HEK293 (cell line): ENCODE data around the gene METTL16.

Experiments used
- GLIS1 ChIP-seq: fragments of 450-650 bp; formaldehyde crosslinking; IDR thresholded peaks from 2 replicates; pipeline ENCODE4 v1.5.1; 2016; ENCODE audit warnings: missing biosample characterization, missing genetic modification characterization
- HOXA7 ChIP-seq: sonication (generic); formaldehyde crosslinking; IDR thresholded peaks from 2 replicates; pipeline ENCODE4 v1.8.1; 2022; ENCODE audit warnings: missing genetic modification reagents, borderline replicate concordance
- MEIS1 ChIP-seq: sonication (generic); formaldehyde crosslinking; IDR thresholded peaks from 2 replicates; pipeline ENCODE4 v1.8.1; 2022; ENCODE audit warnings: missing genetic modification reagents, mild to moderate bottlenecking, borderline replicate concordance
- PRDM1 ChIP-seq: fragments of 450-650 bp; formaldehyde crosslinking; IDR thresholded peaks from 2 replicates; pipeline ENCODE4; 2016; ENCODE audit warnings: missing biosample characterization, missing genetic modification characterization
- TCF7L2 ChIP-seq: IDR thresholded peaks from 2 replicates; pipeline ENCODE4 v1.6.1; 2011; ENCODE audit warnings: low read depth, mild to moderate bottlenecking, inconsistent platforms, low read length, moderate library complexity, borderline replicate concordance
- YY2 ChIP-seq: fragments of 450-650 bp; formaldehyde crosslinking; IDR thresholded peaks from 2 replicates; pipeline ENCODE4 v1.5.1; 2016; ENCODE audit warnings: missing biosample characterization, missing genetic modification characterization
- ZFHX2 ChIP-seq: fragments of 450-650 bp; formaldehyde crosslinking; conservative IDR thresholded peaks from 2 replicates; pipeline ENCODE4 v1.5.1; 2016; ENCODE audit warnings: missing biosample characterization, missing genetic modification characterization
- ZFP41 ChIP-seq: fragments of 450-650 bp; formaldehyde crosslinking; IDR thresholded peaks from 2 replicates; pipeline ENCODE4 v1.5.1; 2016; ENCODE audit warnings: missing biosample characterization, missing genetic modification characterization, borderline replicate concordance
- ZNF121 ChIP-seq: fragments of 450-650 bp; formaldehyde crosslinking; IDR thresholded peaks from 2 replicates; pipeline ENCODE4 v1.5.1; 2016; ENCODE audit warnings: missing biosample characterization, missing genetic modification characterization
- ZNF169 ChIP-seq: fragments of 450-650 bp; formaldehyde crosslinking; IDR thresholded peaks from 2 replicates; pipeline ENCODE4 v1.5.1; 2016; ENCODE audit warnings: missing biosample characterization, missing genetic modification characterization
- ZNF174 ChIP-seq: fragments of 450-650 bp; formaldehyde crosslinking; IDR thresholded peaks from 2 replicates; pipeline ENCODE4 v1.5.0; 2017; ENCODE audit warnings: missing biosample characterization, mild to moderate bottlenecking, missing genetic modification characterization
- ZNF19 ChIP-seq: fragments of 450-650 bp; formaldehyde crosslinking; IDR thresholded peaks from 2 replicates; pipeline ENCODE4; 2016; ENCODE audit warnings: missing biosample characterization, missing genetic modification characterization, low read depth
- ZNF214 ChIP-seq: fragments of 450-650 bp; formaldehyde crosslinking; IDR thresholded peaks from 2 replicates; pipeline ENCODE4 v1.5.1; 2017; ENCODE audit warnings: missing biosample characterization, mild to moderate bottlenecking, missing genetic modification characterization, borderline replicate concordance
- ZNF221 ChIP-seq: fragments of 450-650 bp; formaldehyde crosslinking; IDR thresholded peaks from 2 replicates; pipeline ENCODE4 v1.5.1; 2017; ENCODE audit warnings: missing biosample characterization, missing genetic modification characterization, borderline replicate concordance
- ZNF23 ChIP-seq: fragments of 450-650 bp; formaldehyde crosslinking; IDR thresholded peaks from 2 replicates; pipeline ENCODE4 v1.5.1; 2016; ENCODE audit warnings: missing biosample characterization, missing genetic modification characterization, borderline replicate concordance
- ZNF24 ChIP-seq: fragments of 450-650 bp; formaldehyde crosslinking; IDR thresholded peaks from 2 replicates; pipeline ENCODE4 v1.5.1; 2016; ENCODE audit warnings: missing biosample characterization, missing genetic modification characterization
- ZNF324 ChIP-seq: fragments of 450-650 bp; formaldehyde crosslinking; IDR thresholded peaks from 2 replicates; pipeline ENCODE4 v1.5.1; 2016; ENCODE audit warnings: missing biosample characterization, missing genetic modification characterization
- ZNF473 ChIP-seq: fragments of 450-650 bp; formaldehyde crosslinking; IDR thresholded peaks from 2 replicates; pipeline ENCODE4 v1.5.1; 2017; ENCODE audit warnings: missing biosample characterization, missing genetic modification characterization
- ZNF514 ChIP-seq: fragments of 450-650 bp; formaldehyde crosslinking; IDR thresholded peaks from 2 replicates; pipeline ENCODE4 v1.5.1; 2016; ENCODE audit warnings: missing biosample characterization, missing genetic modification characterization
- ZNF530 ChIP-seq: fragments of 450-650 bp; formaldehyde crosslinking; IDR thresholded peaks from 2 replicates; pipeline ENCODE4 v1.5.1; 2016; ENCODE audit warnings: low read depth, missing biosample characterization, missing genetic modification characterization
- ZNF658 ChIP-seq: fragments of 450-650 bp; formaldehyde crosslinking; IDR thresholded peaks from 2 replicates; pipeline ENCODE4; 2016; ENCODE audit warnings: missing biosample characterization, missing genetic modification characterization
- ZNF660 ChIP-seq: fragments of 450-650 bp; IDR thresholded peaks from 2 replicates; pipeline ENCODE4 v1.5.1; 2018; ENCODE audit warnings: missing biosample characterization, mild to moderate bottlenecking, missing genetic modification characterization
- ZNF76 ChIP-seq: fragments of 450-650 bp; formaldehyde crosslinking; IDR thresholded peaks from 2 replicates; pipeline ENCODE4; 2016; ENCODE audit warnings: low read depth, missing biosample characterization, missing genetic modification characterization, borderline replicate concordance
- ZNF830 ChIP-seq: fragments of 450-650 bp; IDR thresholded peaks from 2 replicates; pipeline ENCODE4 v1.5.0; 2018; ENCODE audit warnings: missing biosample characterization, missing genetic modification characterization, low read depth, mild to moderate bottlenecking, moderate library complexity
- TF ChIP-seq, protein P1 (sequence below): fragments of 450-650 bp; formaldehyde crosslinking; IDR thresholded peaks from 2 replicates; pipeline ENCODE4 v1.5.1; 2016; ENCODE audit warnings: missing biosample characterization, missing genetic modification characterization, low read depth
- TF ChIP-seq, protein P2 (sequence below): fragments of 450-650 bp; formaldehyde crosslinking; IDR thresholded peaks from 2 replicates; pipeline ENCODE4 v1.5.1; 2017; ENCODE audit warnings: missing biosample characterization, missing genetic modification characterization
- TF ChIP-seq, protein P3 (sequence below): fragments of 450-650 bp; formaldehyde crosslinking; IDR thresholded peaks from 2 replicates; pipeline ENCODE4 v1.5.1; 2016; ENCODE audit warnings: missing biosample characterization, missing genetic modification characterization
- TF ChIP-seq, protein P4 (sequence below): fragments of 450-650 bp; IDR thresholded peaks from 2 replicates; pipeline ENCODE4 v1.5.1; 2018; ENCODE audit warnings: missing biosample characterization, mild to moderate bottlenecking, missing genetic modification characterization
- TF ChIP-seq, protein P5 (sequence below): IDR thresholded peaks from 2 replicates; pipeline ENCODE4 v1.6.1; 2011; ENCODE audit warnings: mild to moderate bottlenecking, low read depth, low read length, borderline replicate concordance
- TF ChIP-seq, protein P6 (sequence below): fragments of 450-650 bp; formaldehyde crosslinking; IDR thresholded peaks from 2 replicates; pipeline ENCODE4 v1.5.1; 2016; ENCODE audit warnings: missing biosample characterization, missing genetic modification characterization

METTL16 gene

DNA sequence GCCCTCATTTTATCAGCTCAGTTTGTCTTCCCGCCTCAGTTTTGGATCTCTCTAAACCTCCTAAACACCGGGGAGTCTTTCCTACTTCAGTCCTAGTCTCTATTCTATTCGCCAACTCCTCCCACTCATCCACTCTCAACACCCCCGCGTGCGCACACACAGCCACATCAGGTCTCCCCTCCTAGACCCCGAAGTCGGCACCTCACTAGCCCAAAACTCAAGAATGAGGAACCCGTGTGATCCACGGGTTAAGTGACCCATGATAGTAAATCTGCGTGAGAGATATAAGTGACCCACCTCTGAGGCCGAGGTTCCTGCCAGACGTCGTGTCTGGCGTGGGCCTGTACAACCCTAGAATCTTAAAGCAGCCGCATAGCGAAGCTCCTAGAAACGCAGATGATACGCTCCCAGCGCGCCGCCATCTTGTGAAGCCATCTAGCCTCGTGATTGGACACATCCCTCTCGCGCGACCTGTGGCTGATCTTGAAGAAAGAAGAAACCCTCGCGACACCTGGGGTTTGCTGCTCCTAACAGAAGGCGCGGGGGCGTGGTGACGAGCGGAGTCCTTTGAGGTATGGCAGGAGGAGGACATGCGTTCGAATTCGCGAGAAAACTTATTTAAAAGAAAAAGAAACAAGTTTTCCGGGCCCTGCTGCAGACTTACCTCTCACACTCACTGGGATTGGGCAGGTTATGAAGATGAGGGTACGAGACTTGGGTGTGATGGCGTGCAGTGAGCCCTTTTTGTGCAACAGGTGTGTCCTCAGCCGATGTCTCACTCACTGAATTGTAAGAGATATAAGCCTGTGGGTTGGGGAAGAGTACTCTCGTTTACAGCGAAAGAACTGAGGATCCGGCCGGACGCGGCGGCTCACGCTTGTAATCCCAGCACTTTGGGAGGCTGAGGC lies at the start of gene METTL16 (continued):
- TF ChIP-seq, protein P1, sequence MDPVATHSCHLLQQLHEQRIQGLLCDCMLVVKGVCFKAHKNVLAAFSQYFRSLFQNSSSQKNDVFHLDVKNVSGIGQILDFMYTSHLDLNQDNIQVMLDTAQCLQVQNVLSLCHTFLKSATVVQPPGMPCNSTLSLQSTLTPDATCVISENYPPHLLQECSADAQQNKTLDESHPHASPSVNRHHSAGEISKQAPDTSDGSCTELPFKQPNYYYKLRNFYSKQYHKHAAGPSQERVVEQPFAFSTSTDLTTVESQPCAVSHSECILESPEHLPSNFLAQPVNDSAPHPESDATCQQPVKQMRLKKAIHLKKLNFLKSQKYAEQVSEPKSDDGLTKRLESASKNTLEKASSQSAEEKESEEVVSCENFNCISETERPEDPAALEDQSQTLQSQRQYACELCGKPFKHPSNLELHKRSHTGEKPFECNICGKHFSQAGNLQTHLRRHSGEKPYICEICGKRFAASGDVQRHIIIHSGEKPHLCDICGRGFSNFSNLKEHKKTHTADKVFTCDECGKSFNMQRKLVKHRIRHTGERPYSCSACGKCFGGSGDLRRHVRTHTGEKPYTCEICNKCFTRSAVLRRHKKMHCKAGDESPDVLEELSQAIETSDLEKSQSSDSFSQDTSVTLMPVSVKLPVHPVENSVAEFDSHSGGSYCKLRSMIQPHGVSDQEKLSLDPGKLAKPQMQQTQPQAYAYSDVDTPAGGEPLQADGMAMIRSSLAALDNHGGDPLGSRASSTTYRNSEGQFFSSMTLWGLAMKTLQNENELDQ, result no peak
- TF ChIP-seq ZFP41 (tag by site-specific recombination) (no peak), ZNF121 (tag by site-specific recombination) (no peak), ZNF473 (tag by site-specific recombination) (no peak), ZNF530 (tag by site-specific recombination) (no peak), PRDM1 (tag by site-specific recombination) (no peak; the same call in 1 of the 2 replicates), ZNF24 (tag by site-specific recombination) (no peak; the same call in 1 of the 2 replicates), YY2 (tag by site-specific recombination) (peak; percentile 87), ZFHX2 (tag by site-specific recombination) (peak; percentile 96), ZNF658 (tag by site-specific recombination) (no peak), TCF7L2 (no peak; the same call in 1 of the 2 replicates), ZNF221 (no peak), HOXA7 (CRISPR knock-in tag) (no peak), ZNF660 (peak; percentile 86), ZNF514 (tag by site-specific recombination) (no peak), ZNF169 (tag by site-specific recombination) (no peak), MEIS1 (no peak), ZNF23 (no peak), ZNF76 (peak; percentile 71; the same call in 1 of the 2 replicates), ZNF19 (tag by site-specific recombination) (no peak), GLIS1 (tag by site-specific recombination) (no peak), ZNF174 (tag by site-specific recombination) (no peak), ZNF830 (tag by site-specific recombination) (no peak), ZNF214 (no peak), ZNF324 (tag by site-specific recombination) (0 out of 2 replicates have a peak, but pooled peaks have one; percentile 48)
- TF ChIP-seq, protein P2, sequence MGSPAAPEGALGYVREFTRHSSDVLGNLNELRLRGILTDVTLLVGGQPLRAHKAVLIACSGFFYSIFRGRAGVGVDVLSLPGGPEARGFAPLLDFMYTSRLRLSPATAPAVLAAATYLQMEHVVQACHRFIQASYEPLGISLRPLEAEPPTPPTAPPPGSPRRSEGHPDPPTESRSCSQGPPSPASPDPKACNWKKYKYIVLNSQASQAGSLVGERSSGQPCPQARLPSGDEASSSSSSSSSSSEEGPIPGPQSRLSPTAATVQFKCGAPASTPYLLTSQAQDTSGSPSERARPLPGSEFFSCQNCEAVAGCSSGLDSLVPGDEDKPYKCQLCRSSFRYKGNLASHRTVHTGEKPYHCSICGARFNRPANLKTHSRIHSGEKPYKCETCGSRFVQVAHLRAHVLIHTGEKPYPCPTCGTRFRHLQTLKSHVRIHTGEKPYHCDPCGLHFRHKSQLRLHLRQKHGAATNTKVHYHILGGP (tag by site-specific recombination), result no peak
- TF ChIP-seq, protein P3, sequence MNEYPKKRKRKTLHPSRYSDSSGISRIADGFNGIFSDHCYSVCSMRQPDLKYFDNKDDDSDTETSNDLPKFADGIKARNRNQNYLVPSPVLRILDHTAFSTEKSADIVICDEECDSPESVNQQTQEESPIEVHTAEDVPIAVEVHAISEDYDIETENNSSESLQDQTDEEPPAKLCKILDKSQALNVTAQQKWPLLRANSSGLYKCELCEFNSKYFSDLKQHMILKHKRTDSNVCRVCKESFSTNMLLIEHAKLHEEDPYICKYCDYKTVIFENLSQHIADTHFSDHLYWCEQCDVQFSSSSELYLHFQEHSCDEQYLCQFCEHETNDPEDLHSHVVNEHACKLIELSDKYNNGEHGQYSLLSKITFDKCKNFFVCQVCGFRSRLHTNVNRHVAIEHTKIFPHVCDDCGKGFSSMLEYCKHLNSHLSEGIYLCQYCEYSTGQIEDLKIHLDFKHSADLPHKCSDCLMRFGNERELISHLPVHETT (tag by site-specific recombination), result peak; percentile 88; the same call in 1 of the 2 replicates
- TF ChIP-seq, protein P4, sequence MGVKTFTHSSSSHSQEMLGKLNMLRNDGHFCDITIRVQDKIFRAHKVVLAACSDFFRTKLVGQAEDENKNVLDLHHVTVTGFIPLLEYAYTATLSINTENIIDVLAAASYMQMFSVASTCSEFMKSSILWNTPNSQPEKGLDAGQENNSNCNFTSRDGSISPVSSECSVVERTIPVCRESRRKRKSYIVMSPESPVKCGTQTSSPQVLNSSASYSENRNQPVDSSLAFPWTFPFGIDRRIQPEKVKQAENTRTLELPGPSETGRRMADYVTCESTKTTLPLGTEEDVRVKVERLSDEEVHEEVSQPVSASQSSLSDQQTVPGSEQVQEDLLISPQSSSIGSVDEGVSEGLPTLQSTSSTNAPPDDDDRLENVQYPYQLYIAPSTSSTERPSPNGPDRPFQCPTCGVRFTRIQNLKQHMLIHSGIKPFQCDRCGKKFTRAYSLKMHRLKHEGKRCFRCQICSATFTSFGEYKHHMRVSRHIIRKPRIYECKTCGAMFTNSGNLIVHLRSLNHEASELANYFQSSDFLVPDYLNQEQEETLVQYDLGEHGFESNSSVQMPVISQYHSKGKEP (tag by site-specific recombination), result no peak
- TF ChIP-seq, protein P5, sequence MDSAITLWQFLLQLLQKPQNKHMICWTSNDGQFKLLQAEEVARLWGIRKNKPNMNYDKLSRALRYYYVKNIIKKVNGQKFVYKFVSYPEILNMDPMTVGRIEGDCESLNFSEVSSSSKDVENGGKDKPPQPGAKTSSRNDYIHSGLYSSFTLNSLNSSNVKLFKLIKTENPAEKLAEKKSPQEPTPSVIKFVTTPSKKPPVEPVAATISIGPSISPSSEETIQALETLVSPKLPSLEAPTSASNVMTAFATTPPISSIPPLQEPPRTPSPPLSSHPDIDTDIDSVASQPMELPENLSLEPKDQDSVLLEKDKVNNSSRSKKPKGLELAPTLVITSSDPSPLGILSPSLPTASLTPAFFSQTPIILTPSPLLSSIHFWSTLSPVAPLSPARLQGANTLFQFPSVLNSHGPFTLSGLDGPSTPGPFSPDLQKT, result no peak
- TF ChIP-seq, protein P6, sequence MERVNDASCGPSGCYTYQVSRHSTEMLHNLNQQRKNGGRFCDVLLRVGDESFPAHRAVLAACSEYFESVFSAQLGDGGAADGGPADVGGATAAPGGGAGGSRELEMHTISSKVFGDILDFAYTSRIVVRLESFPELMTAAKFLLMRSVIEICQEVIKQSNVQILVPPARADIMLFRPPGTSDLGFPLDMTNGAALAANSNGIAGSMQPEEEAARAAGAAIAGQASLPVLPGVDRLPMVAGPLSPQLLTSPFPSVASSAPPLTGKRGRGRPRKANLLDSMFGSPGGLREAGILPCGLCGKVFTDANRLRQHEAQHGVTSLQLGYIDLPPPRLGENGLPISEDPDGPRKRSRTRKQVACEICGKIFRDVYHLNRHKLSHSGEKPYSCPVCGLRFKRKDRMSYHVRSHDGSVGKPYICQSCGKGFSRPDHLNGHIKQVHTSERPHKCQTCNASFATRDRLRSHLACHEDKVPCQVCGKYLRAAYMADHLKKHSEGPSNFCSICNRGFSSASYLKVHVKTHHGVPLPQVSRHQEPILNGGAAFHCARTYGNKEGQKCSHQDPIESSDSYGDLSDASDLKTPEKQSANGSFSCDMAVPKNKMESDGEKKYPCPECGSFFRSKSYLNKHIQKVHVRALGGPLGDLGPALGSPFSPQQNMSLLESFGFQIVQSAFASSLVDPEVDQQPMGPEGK, result peak; percentile 53
